DMS 273 (cell line): ENCODE results near the gene SLC6A19.

Experiments
- DNase-seq: peaks from one replicate; lab custom pipeline; 2025; ENCODE audit not compliant: unreplicated experiment; lab: John Stamatoyannopoulos, UW

Gene SLC6A19

DNA sequence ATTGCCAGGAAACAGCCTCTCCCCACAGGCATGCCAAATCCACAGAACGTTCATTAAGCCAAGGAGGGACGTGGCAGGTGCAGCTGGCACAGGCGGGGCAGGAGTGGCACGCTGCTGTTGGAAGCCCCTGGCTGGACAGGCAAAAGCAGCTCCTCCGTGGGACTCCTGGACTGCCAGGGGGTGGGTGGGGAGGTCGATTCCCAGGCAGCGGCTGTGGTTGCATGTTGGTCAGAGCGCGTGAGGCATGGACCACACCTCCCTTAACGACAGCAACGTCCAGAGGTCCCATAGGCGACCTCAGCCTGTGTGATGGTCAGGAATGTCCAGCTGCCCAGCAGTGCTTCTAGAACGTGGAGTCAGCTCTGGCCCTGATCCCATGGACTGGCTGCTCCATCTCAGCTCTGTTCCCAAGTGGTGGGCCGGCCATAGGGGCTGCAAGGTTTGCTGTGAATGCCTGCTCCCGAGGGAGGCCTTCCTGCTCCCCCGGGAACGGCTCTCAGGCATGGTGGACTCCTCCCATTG is 6.9 kb downstream of the SLC6A19 start:
- no peak for DNase-seq

DNA sequence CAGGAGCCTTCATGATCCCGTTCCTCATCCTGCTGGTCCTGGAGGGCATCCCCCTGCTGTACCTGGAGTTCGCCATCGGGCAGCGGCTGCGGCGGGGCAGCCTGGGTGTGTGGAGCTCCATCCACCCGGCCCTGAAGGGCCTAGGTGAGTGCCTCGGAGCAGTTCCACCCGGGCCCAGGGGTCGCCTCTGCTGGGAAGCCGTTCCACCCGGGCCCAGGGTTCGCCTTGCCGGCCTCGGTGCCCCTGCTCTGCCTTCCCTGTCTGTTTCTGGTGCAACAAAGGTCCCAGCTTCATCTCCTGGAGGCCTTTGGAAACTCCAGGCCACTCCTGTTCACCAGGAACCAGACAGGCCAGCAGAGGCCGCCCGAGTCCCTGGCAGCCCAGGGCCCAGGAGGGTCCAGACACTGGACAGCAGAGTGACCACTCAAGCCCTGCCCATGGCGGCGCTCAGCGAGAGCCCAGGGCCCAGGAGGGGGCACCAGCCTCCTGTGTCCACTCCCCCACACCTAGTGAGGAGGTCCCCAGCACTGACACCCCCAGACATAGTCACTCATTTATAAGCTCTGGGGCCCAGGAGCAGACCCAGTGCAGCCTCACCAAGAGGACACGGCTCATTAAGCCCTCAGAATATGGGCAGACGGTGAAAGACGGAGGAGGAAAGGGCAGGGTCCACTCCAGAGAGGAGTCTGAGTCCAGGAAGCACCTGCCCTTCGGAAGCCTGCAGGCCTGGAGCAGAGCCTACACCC is 7.5 kb downstream of the SLC6A19 start:
- DNase-seq, result no peak

DNA sequence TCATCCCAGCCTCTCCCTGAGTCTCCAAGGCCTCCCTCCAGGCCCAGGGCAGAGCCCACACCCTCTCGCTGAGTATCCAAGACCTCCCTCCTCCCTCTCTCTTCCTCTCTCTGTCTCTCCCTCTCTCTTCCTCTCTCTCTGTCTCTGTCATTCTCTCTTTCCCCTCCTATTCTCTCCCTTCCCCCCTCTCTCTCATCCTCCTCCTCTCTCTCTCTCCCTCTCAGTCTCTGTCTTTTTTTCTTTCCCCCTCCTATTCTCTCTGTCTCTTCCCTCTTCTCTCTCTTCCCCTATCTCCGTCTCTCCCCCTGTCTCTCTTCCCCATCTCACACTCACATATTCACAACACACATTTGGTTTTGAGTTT is 8.1 kb downstream of the SLC6A19 start:
- DNase-seq, result no peak

DNA sequence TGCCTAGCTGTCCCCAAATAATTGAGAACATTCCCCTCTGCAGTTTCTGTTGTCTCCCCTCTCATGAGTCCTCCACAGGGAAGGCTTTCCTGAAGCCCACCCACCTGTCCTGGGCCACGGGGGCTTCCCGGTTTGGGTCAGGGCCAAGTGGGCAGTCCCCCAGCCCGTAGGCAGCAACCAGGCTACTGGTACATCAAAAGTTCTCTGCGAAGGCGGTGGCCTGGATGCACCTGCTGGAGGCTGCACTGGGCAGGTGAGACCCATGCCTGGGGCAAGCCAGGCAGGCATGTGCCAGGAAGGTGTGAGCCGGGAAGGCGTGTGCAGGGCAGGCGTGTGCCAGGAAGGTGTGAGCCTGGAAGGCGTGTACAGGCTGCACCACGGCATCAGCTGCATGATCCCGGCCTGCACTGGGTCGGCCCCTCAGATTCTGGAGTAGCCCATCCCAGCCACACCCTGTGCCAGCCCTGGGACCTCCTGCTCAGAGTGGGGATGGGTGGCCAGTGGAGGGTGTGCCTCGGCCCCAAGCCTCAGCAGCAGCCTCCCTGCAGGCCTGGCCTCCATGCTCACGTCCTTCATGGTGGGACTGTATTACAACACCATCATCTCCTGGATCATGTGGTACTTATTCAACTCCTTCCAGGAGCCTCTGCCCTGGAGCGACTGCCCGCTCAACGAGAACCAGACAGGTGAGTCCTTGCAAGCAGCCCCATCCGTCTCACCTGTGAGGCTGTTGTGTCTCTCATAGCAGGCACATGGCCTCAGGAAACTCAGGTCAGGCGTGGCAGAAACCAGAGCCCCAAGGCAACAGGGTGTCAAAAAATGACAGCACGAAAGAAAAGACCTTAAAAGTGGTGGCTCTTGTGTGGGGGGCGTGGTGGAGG is 8.7 kb downstream of the SLC6A19 start:
- no peak for DNase-seq

DNA sequence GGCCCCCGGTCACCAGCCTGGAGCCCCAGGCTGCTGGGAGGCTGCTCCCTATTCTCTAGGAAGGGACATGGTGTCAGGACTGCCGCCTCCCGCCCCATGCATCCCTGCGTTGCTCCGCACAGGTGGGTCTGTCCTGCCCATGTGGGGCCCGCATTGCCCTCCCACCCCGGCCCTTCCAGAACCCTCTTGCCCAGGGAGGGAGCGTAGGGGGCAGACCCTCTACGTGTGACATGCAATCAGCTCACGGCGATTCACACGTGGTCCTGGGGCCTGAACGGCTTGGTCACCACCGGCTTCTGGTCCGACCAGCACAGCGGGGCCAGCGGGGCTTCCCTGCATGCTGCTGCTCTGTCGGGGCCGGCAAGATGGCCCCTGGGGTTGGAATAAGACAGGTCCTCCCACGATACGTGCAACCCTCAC is 9.4 kb downstream of the SLC6A19 start:
- no peak for DNase-seq

DNA sequence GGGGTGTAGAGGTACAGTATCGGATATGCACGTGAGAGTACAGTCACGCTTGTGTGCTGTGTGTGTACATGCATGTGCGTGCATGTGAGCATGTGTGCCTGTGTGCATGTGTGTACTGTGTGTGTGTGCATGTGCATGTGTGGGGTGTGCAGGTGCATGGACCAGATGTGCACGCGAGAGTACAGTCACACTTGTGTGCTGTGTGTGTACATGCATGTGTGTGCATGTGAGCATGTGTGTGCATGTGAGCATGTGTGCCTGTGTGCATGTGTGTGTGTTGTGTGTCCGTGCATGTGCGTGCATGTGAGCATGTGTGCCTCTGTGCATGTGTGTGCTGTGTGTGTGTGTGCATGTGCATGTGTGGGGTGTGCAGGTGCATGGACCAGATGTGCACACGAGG is 10.3 kb downstream of the SLC6A19 start:
- DNase-seq, result no peak

DNA sequence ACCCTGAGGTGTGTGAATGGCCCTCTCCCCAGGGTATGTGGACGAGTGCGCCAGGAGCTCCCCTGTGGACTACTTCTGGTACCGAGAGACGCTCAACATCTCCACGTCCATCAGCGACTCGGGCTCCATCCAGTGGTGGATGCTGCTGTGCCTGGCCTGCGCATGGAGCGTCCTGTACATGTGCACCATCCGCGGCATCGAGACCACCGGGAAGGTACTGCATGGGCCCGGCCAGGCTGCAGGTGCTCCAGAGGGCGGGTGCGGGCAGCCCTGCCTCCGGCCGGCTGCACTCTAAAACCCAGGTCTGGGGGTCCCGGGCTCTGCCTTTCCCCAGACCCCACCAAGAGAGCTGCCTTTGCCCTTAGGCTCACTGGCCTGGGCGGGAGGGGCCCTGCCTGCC is 10.9 kb downstream of the SLC6A19 start:
- DNase-seq, result no peak

DNA sequence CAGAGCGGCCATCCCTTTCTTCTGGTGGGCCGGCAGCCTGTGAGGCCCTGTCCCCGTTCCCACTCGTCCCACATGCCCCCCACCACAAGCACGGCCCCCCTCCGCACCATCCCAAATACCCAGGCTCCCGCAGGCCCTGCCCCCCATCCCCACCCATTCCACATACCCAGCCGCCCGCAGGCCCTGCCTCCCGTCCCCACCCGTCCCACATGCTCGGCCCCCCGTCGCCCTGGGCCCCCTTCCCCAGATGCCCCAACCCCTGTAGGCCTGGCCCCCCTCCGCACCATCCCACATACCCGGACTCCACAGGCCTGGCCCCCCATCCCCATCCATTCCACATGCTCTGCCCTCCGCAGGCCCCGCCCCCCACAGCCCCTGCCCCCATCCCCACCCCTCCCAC is 11.5 kb downstream of the SLC6A19 start:
- no peak for DNase-seq

DNA sequence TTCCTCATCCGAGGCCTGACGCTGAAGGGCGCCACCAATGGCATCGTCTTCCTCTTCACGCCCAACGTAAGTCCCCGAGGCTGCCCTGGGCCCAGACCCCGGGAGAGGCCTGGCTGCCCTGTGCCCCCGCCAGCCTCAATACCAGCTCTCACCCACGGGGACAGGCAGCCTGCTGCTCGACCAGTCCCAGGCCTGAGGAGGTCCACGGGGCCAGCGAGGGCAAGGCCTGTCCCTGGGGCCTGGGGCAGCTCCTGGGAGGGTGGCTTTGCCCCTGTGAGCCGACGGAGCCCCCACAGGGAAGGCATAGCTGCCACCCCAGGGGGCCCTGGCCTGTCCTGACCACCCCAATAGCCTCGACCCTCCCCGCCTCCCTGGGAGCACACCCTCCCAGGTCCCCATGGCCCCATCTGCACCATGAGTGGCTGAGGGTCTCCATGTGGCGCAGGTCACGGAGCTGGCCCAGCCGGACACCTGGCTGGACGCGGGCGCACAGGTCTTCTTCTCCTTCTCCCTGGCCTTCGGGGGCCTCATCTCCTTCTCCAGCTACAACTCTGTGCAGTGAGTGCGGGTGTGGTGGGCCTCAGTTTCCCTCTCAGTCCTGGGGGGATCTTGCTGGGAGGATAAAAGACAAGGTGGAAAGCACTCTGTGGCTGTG is 12.2 kb downstream of the SLC6A19 start:
- no peak for DNase-seq

DNA sequence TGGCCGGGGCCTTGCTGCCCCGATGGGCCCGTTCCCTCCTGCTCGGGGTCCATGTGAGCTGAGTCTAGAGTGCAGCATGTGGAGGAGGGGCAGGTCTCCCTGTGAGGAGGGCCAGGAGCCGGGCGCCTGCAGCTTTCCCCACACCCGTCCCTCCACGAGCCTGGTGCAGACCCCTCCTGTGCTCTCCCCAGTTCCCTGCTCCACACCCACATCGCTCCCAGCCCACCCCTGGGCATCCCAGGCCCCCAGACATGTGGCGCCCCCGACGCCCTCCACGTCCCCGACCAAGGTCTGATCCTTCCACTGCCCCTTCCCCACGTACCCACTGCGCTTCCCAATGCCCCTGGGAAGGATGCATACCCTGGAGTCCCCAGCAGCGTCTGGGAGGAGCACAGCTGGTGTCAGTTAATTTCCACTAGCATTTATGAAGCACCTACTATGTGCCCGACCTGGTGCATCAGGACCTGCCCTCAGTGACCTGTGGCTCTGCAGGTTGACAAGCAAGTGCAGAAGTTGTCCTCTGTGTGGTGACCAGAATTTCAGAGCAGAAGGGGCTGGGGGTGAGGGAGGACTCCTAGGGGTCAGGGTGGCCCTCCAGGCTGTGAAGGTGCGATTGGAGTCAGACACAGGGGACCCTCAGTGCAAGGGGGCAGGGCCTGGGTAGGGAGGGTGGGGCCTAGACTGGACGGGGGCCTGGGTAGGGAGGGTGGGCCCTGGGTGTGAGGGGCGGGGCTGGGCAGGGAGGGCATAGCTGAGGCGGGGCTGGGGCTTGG is 13.0 kb downstream of the SLC6A19 start:
- no peak for DNase-seq

DNA sequence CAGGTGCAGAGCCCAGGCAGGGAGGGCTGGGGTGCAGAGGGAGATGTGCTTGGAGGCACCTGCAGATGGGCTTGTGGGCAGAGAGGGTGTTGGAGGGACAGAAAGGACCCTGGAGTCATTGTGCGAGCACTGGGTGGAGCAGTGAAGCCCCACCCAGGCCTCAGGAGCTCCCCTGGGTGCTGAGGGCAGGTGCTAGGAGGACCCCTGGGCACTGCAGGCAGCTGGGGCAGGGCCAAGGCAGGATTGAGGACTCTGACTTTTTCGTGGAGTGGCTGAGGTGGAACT is 13.5 kb downstream of the SLC6A19 start:
- no peak for DNase-seq

DNA sequence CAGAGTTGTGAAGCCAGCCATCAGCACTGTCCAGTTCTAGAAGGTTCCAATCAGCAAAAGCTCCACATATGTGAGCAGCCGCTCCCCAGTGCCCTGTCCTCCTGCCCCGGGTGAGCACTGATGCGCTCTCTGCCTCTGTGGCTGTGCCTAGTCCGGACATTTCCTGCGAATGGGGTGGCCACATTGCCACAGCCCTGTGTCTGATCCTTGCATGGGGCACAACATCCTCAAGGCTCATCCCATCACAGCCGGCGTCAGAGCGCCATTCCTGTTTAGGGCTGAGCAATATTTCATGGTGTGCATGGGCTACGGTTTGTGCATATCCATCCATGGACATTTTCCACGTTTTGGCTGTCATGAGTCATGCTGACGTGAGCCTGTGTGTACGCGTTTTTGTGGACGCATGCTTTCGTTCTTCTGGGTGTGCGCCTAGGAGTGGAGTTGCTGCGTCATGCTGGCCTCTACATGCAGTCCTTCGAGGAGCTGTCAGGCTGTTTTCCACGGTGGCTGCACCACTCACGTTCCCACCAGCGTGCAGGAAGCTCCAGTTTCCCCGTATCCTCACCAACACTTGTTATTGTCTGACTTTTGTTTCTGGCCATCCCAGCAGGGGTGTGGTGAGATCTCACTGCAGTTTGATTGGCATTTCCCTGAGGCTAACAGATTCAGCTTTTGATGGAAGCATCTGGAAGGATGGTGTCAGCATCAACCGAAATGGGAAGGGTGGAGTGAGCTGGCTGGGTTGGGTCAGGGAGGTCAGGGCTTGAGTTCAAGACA is 14.1 kb downstream of the SLC6A19 start:
- no peak for DNase-seq

DNA sequence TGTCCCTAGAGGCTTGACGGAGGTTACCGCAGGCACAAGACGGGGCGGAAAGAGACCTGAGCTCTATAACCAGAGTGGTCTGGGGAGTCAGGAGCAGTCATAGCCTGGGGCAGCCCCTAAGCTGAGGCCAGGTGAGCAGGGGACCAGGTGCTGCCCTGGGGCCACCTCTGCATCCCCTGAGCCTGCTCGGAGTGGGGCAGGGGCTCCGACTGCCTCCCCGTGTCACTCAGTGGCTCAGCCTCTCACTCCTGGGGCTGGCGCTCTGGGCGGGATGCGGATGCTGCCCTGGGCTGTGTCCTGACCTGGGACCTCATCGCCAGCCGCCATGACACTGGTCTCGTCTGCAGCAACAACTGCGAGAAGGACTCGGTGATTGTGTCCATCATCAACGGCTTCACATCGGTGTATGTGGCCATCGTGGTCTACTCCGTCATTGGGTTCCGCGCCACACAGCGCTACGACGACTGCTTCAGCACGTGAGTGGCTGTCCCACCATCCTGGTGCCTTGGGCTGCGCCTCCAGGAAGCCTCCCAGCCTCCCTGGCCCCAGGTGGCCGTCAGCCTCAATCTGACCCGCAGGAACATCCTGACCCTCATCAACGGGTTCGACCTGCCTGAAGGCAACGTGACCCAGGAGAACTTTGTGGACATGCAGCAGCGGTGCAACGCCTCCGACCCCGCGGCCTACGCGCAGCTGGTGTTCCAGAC is 15.0 kb downstream of the SLC6A19 start:
- no peak for DNase-seq

DNA sequence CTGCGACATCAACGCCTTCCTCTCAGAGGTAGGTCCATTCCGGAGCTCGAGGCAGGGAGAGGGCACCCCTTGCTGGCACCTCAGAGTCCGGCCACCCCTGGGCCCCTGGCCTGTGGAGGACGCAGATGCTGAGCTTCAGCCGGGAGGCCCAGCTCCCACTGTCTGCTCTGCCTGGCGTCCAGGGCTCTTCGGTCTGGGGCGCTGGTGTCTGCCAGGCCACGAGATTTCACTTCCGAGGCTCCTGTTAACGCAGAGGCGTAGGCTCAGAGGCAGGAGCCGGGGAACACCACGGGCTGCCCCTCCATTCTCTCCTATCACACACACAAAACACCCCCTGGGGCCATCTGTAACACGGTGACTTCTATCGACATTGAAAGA is 15.5 kb downstream of the SLC6A19 start:
- DNase-seq, result no peak

DNA sequence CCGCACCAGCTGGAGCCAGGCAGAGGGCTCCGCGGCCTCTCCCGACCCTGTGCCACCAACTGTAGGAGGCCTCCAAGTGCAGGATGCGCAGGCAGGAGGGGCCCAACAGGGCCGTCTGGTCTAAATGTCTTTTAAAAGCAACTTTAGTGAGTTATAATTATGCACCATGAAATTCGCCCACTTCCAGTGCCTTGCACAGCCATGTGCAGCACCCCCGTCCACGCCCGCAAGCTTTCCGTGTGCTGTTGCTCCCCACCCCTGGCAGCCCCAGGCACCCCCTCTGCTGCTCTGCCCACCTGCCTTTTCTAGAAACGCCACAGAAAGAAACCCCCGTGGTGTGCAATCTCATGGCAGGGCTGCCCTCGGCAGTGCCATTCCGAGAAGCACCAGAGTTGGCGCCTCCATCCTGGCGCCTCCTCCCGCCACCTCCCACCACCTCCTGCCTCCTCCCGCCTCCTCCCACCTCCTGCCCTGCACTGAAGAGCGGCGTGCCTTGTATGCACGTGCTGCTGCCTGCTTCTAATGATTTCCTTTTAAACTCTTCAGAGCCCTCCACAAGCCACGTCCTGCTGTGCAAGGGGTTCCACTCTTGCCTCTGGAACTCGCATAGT is 16.3 kb downstream of the SLC6A19 start:
- peak; percentile 59 for DNase-seq

DNA sequence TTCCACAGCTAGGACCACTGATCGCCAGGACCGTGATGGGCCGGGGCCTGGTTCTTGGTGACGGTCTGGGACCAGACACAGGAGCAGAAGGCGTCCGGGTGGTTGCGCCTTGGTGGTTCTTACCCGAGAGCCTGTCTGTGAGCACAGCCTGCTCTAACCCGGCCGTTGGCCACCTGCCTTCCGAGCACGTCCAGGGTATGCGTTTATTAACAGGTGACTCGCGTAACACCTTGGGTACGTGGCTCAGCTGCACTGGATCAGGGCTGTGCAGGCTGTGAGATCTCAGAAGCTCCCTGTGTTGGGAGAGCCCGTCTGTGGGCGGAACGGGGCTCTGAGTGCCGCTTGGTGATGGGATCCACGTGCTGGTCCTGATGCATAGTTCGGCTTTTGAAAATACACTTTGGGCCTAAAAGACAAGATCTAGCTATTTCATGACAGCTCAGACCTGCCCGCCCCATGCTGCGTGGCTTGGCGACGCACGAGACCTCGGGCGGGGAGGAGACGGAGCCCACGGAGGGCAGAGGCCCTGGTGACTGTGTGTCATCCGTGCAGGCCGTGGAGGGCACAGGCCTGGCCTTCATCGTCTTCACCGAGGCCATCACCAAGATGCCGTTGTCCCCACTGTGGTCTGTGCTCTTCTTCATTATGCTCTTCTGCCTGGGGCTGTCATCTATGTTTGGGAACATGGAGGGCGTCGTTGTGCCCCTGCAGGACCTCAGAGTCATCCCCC is 17.1 kb downstream of the SLC6A19 start:
- DNase-seq, result no peak

DNA sequence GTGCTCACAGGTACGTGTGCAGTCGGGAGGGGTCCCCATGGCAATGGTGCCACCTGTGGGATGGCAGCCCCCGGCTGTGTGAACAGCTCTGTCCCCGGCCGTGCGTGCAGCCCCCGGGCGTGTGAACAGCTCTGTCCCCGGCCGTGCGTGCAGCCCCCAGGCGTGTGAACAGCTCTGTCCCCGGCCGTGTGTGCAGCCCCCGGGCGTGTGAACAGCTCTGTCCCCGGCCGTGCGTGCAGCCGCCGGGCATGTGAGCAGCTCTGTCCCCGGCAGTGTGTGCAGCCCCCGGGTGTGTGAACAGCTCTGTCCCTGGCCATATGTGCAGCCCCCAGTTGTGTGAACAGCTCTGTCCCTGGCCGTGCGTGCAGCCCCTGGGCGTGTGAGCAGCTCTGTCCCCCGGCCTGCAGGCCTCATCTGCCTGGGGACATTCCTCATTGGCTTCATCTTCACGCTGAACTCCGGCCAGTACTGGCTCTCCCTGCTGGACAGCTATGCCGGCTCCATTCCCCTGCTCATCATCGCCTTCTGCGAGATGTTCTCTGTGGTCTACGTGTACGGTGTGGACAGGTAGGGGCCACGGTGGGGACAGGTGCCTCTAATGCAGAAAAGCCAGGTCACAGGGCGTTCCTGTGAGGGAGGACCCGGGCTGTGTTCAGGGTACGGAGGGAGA is 17.8 kb downstream of the SLC6A19 start:
- DNase-seq, result no peak

DNA sequence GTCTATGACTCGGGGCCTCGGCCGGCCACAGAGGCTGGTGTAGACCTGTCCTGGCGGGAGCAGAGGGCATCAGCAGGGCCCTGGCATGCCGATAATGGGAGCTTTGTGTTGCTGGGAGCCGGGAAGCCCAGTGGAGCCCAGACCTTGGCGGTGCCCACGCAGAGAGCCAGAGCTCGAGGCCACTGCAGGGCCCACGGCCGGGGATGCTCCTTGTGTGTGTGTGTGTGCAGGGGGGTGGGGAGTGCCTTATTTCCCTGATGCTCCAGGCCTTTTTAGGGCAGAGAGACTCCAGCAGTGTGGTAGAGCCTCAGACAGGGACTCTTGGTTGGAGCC is 18.3 kb downstream of the SLC6A19 start:
- DNase-seq, result no peak
